Left hindlimb (tissue), 1 donor: ENCODE data around the gene SLC25A29.
"Not testable (repeated sequence)": the region's sequence is repeated elsewhere in the genome, so short reads cannot be mapped to it uniquely, and the experiment has no call there.

Experiments used
- DNase-seq: peaks from one replicate; pipeline ENCODE4 v3.0.0-alpha.2; 2018

SLC25A29 gene

GRCh38 chr14:100309028-100309737 lies 2.9 kb upstream of the SLC25A29 start:
- no peak for DNase-seq

GRCh38 chr14:100308427-100308792 lies 2.2 kb upstream of the SLC25A29 start:
- DNase-seq: not testable (repeated sequence)

- no peak for DNase-seq
Measured at GRCh38 chr14:100307766-100308426, 1.7 kb upstream of the SLC25A29 start.

- DNase-seq: no peak
Measured at GRCh38 chr14:100306998-100307765, 938 bp upstream of the SLC25A29 start.

- peak; percentile 52 for DNase-seq
Measured at GRCh38 chr14:100305324-100306100, 732 bp downstream of the SLC25A29 start.

GRCh38 chr14:100304825-100305323 lies 1.4 kb downstream of the SLC25A29 start:
- no peak for DNase-seq

GRCh38 chr14:100303925-100304324 lies 2.3 kb downstream of the SLC25A29 start:
- no peak for DNase-seq

- DNase-seq: no peak
Measured at GRCh38 chr14:100303179-100303578, 3.1 kb downstream of the SLC25A29 start.

GRCh38 chr14:100302616-100303015 lies 3.6 kb downstream of the SLC25A29 start:
- no peak for DNase-seq

GRCh38 chr14:100299238-100299560 lies 7.0 kb downstream of the SLC25A29 start:
- no peak for DNase-seq

- DNase-seq: peak; percentile 19
Measured at GRCh38 chr14:100298551-100299237, 7.5 kb downstream of the SLC25A29 start.

- DNase-seq: peak; percentile 87
Measured at GRCh38 chr14:100297320-100298300, 8.6 kb downstream of the SLC25A29 start.

- DNase-seq: not testable (repeated sequence)
Measured at GRCh38 chr14:100296729-100297128, 9.5 kb downstream of the SLC25A29 start.

GRCh38 chr14:100296106-100296651 lies 10.1 kb downstream of the SLC25A29 start:
- DNase-seq: no peak

GRCh38 chr14:100295376-100296105 lies 10.7 kb downstream of the SLC25A29 start:
- no peak for DNase-seq

GRCh38 chr14:100294963-100295330 lies 11.3 kb downstream of the SLC25A29 start:
- DNase-seq: no peak

GRCh38 chr14:100294213-100294962 lies 11.9 kb downstream of the SLC25A29 start:
- peak; percentile 30 for DNase-seq

GRCh38 chr14:100293497-100294212 lies 12.6 kb downstream of the SLC25A29 start:
- DNase-seq: no peak
